Measurements from ENCODE around the gene SORBS1. TPM values are rescaled to one million over a fixed set of nuclear protein-coding genes. Genes with fewer than 3 reads are reported as not detected.

Gene SORBS1
- total and polyA plus RNA-seq, 9 of the 15 experiments (the other 6 are each of a cell fraction or from before 2014, with no cell fraction given) = 2.0 to 13.3 (median 6.5) TPM

- TF ChIP-seq REST (IDR thresholded peaks at IDR 0.05; ENCODE audit: borderline replicate concordance) (peak; percentile 58), REST (CRISPR knock-in tag; IDR thresholded peaks at IDR 0.05; ENCODE audit: low read depth) (no peak), ZNF644 (tag; IDR thresholded peaks at IDR 0.05; ENCODE audit: low read depth) (no peak), JUND (IDR thresholded peaks at IDR 0.05; ENCODE audit: borderline replicate concordance, low read depth, low read length) (peak; percentile 60; the same call in 1 of the 2 replicates), JUND (tag; IDR thresholded peaks at IDR 0.05; ENCODE audit: borderline replicate concordance, low read depth, low read length) (peak; percentile 28; the same call in 1 of the 3 replicates), ZNF347 (CRISPR knock-in tag; IDR thresholded peaks at IDR 0.05; ENCODE audit: low read depth) (no peak), CREB1 (IDR thresholded peaks at IDR 0.05) (no peak), CREB1 (CRISPR knock-in tag; IDR thresholded peaks at IDR 0.05) (no peak), LCOR (CRISPR knock-in tag; IDR thresholded peaks at IDR 0.05) (peak; percentile 69; the same call in 1 of the 2 replicates), BCLAF1 (IDR thresholded peaks at IDR 0.05; ENCODE audit: borderline replicate concordance in 1 of 2, control insufficient read depth in 1 of 2, low read depth in 2 of 2, low read length in 1 of 2) (no peak), PRDM10 (IDR thresholded peaks at IDR 0.05; ENCODE audit: partially characterized antibody) (no peak), CCNT2 (IDR thresholded peaks at IDR 0.05; ENCODE audit: borderline replicate concordance, extremely low read depth, insufficient read length, low read depth, low read length) (peak; percentile 34), SMARCB1 (IDR thresholded peaks at IDR 0.05; ENCODE audit: insufficient read length, low read depth) (peak; percentile 42)
Measured at GRCh38 chr10:95297402-95297801, 263.8 kb downstream of the SORBS1 start (continued).
